ENCODE data around the gene OPCML. TPM values are rescaled to one million over a fixed set of nuclear protein-coding genes. Genes with fewer than 3 reads are reported as not detected.

Gene OPCML
- total and polyA plus RNA-seq, 7 donors = 0.01 to 0.80 (median 0.07) TPM; not detected in 4

GRCh38 chr11:132904607-132905006 lies 627.7 kb downstream of the OPCML start:
- Histone ChIP-seq H3K4me3 (no peak overlapping the region), H3K27me3 (ENCODE audit: insufficient read depth in 3 of 3, low read length in 2 of 3) (no peaks in the 10 kb centered on the region), H3K9me3 (no peaks in the 10 kb centered on the region), H3K36me3 (ENCODE audit: insufficient read depth in 1 of 2, low read depth in 1 of 2) (no peaks in the 10 kb centered on the region), H3K27ac (no peak overlapping the region), H3K4me1 (no peaks in the 10 kb centered on the region)
- intact Hi-C loops (cut with DNase I) = no loop called here
- DNase-seq = no peak
- TF ChIP-seq, protein P1, sequence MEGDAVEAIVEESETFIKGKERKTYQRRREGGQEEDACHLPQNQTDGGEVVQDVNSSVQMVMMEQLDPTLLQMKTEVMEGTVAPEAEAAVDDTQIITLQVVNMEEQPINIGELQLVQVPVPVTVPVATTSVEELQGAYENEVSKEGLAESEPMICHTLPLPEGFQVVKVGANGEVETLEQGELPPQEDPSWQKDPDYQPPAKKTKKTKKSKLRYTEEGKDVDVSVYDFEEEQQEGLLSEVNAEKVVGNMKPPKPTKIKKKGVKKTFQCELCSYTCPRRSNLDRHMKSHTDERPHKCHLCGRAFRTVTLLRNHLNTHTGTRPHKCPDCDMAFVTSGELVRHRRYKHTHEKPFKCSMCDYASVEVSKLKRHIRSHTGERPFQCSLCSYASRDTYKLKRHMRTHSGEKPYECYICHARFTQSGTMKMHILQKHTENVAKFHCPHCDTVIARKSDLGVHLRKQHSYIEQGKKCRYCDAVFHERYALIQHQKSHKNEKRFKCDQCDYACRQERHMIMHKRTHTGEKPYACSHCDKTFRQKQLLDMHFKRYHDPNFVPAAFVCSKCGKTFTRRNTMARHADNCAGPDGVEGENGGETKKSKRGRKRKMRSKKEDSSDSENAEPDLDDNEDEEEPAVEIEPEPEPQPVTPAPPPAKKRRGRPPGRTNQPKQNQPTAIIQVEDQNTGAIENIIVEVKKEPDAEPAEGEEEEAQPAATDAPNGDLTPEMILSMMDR (IDR thresholded peaks at IDR 0.05) = no peak
- ATAC-seq = no peak
- 45 to 51% (median 51%) methylated on average over 5 of the region's 5 CpGs for WGBS, 3 donors

DNA sequence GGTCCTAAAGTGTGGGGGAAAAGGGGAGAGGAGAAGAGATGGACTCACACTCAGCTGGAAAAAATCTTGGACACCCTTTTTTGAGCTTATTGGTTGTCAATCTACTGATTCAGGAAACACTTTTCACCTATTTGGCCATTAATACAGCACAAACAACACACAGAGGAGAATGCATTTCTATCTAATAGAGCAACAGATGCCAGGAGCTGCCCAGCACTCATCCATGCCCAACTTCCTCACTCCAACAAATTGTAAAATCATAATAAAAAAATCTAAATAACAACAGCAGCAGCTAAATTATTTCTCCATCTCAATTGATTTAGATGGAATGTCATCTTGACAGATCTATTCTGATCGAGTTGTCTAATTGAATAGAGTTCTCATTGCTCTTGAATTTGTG lies 628.2 kb downstream of the OPCML start:
- Histone ChIP-seq H3K4me3 (no peak overlapping the region), H3K27me3 (ENCODE audit: insufficient read depth in 3 of 3, low read length in 2 of 3) (no peaks in the 10 kb centered on the region), H3K36me3 (ENCODE audit: insufficient read depth in 1 of 2, low read depth in 1 of 2) (no peaks in the 10 kb centered on the region), H3K4me1 (no peaks in the 10 kb centered on the region), H3K9me3 (no peaks in the 10 kb centered on the region), H3K27ac (no peak overlapping the region)
- WGBS, 3 donors = 22 to 43% (median 38%) methylated on average over 1 of the region's 1 CpG
- ATAC-seq (no peak), DNase-seq (no peak)
- TF ChIP-seq, protein P1 (IDR thresholded peaks at IDR 0.05) = no peak
- intact Hi-C loops (cut with DNase I) = no loop called here

DNA sequence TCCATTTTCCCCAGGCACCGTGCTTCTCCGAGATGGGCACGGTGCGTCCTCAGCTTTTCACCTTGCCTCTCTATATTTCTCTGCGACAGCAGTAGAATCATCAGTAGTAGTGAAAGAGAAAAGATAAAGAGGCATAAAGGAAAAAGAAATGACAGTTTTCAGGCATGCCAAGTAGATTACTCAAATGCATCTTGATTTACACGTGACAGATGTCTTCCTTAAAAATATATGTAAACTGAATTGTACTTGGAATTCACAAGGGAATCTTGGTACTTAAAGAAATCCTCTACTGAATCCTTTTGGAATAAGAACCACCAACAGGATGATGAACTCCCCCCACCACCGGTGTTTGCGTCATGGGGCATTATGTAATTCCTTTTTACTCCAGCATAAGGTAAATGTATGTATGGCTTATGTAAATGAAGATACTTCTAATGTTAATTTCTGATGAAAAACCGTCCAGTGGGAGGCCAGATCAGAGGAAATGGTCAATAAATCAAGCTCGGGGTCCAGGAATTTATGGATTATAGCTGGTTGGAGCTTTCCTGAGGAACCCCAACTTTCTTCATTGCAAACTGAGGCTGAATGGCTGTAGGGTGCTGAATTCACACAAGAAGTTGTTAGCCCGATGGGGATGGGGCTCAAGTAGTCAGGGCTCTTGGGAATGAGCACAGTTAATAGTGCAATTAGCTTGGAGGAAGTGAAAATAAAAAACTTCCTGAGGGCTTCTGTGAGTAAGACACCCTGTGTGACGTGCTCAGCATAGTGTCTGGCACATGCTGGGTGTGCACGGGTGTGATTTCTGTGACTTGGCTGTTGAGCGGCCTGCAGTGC lies 630.4 kb downstream of the OPCML start:
- Histone ChIP-seq H3K36me3 (ENCODE audit: insufficient read depth in 1 of 2, low read depth in 1 of 2) (no peaks in the 10 kb centered on the region), H3K9me3 (no peaks in the 10 kb centered on the region), H3K4me1 (no peaks in the 10 kb centered on the region), H3K27ac (no peak overlapping the region), H3K4me3 (no peak overlapping the region), H3K27me3 (ENCODE audit: insufficient read depth in 3 of 3, low read length in 2 of 3) (no peaks in the 10 kb centered on the region)
- DNase-seq = no peak
- 66 to 73% (median 68%) methylated on average over 14 of the region's 14 CpGs for WGBS, 3 donors
- TF ChIP-seq, protein P1 (IDR thresholded peaks at IDR 0.05) = no peak
- no peak for ATAC-seq
- intact Hi-C loops (cut with DNase I) = no loop called here

GRCh38 chr11:132898676-132899075 lies 633.6 kb downstream of the OPCML start:
- Histone ChIP-seq H3K27ac (no peak overlapping the region), H3K4me3 (no peak overlapping the region), H3K4me1 (no peaks in the 10 kb centered on the region), H3K9me3 (no peaks in the 10 kb centered on the region), H3K36me3 (ENCODE audit: insufficient read depth in 1 of 2, low read depth in 1 of 2) (no peaks in the 10 kb centered on the region), H3K27me3 (ENCODE audit: insufficient read depth in 3 of 3, low read length in 2 of 3) (no peaks in the 10 kb centered on the region)
- TF ChIP-seq, protein P1 (IDR thresholded peaks at IDR 0.05) = no peak
- no peak for DNase-seq
- no peak for ATAC-seq
- 79 to 86% (median 86%) methylated on average over 2 of the region's 2 CpGs for WGBS, 3 donors
- intact Hi-C loops (cut with DNase I) = no loop called here

Data from psoas muscle (tissue), 8 donors.